ENCODE data around the gene ABI1. TPM values are rescaled to one million over a fixed set of nuclear protein-coding genes. Genes with fewer than 3 reads are reported as not detected.

ABI1 gene
- total and polyA plus RNA-seq, 3 donors from 2014 or later: 34.6 to 67.6 (median 48.0) TPM

- H3K9me3 ChIP-seq: no peaks in the 10 kb centered on the region
- H3K4me1 ChIP-seq: no peaks in the 10 kb centered on the region
- DNase-seq: no peak
- intact Hi-C loops (cut with DNase I; ENCODE audit: low total_unique reads): no loop called here
- H3K27ac ChIP-seq: no peak overlapping the region
- H3K4me3 ChIP-seq: no peak overlapping the region
- TF ChIP-seq, protein P1, sequence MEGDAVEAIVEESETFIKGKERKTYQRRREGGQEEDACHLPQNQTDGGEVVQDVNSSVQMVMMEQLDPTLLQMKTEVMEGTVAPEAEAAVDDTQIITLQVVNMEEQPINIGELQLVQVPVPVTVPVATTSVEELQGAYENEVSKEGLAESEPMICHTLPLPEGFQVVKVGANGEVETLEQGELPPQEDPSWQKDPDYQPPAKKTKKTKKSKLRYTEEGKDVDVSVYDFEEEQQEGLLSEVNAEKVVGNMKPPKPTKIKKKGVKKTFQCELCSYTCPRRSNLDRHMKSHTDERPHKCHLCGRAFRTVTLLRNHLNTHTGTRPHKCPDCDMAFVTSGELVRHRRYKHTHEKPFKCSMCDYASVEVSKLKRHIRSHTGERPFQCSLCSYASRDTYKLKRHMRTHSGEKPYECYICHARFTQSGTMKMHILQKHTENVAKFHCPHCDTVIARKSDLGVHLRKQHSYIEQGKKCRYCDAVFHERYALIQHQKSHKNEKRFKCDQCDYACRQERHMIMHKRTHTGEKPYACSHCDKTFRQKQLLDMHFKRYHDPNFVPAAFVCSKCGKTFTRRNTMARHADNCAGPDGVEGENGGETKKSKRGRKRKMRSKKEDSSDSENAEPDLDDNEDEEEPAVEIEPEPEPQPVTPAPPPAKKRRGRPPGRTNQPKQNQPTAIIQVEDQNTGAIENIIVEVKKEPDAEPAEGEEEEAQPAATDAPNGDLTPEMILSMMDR (IDR thresholded peaks at IDR 0.05): no peak
- TF ChIP-seq POLR2A (IDR thresholded peaks at IDR 0.05): no peak
- no peaks in the 10 kb centered on the region for H3K27me3 ChIP-seq
- H3K36me3 ChIP-seq (ENCODE audit: low read depth, missing control alignments): no peaks in the 10 kb centered on the region
- WGBS, 2 donors: 95 to 98% methylated on average over 4 of the region's 4 CpGs
Observed at GRCh38 chr10:26803849-26804248, 56.9 kb downstream of the ABI1 start.

DNA sequence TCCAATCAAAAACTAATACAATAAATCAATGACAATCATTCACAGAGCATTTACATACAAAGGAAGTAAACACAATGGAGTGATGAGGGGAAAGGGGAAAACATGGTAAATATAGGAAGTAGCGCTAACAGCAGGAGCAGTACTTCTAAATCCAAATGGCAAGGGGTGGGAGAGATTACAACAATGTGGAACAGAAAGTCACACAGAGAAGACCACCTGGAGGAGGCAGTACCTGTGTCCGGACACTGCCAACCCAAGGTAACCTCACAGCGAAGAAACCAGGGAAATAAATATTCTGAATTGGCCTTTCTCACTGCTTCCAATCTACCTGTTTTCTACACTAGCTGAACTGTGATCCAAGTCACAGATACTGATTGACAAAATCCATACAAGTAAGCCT, 58.2 kb downstream of the ABI1 start:
- WGBS, 2 donors: 94 to 97% methylated on average over 3 of the region's 3 CpGs
- Histone ChIP-seq H3K9me3 (no peaks in the 10 kb centered on the region), H3K27me3 (no peaks in the 10 kb centered on the region), H3K36me3 (ENCODE audit: low read depth, missing control alignments) (no peaks in the 10 kb centered on the region), H3K4me1 (no peaks in the 10 kb centered on the region), H3K4me3 (no peak overlapping the region), H3K27ac (no peak overlapping the region)
- TF ChIP-seq, protein P1 (IDR thresholded peaks at IDR 0.05): no peak
- no peak for TF ChIP-seq POLR2A (IDR thresholded peaks at IDR 0.05)
- DNase-seq: no peak
- intact Hi-C loops (cut with DNase I; ENCODE audit: low total_unique reads): no loop called here

- TF ChIP-seq POLR2A (IDR thresholded peaks at IDR 0.05): no peak
- TF ChIP-seq, protein P1 (IDR thresholded peaks at IDR 0.05): no peak
- Histone ChIP-seq H3K4me3 (no peak overlapping the region), H3K27ac (no peak overlapping the region), H3K36me3 (ENCODE audit: low read depth, missing control alignments) (no peaks in the 10 kb centered on the region), H3K27me3 (no peaks in the 10 kb centered on the region), H3K4me1 (no peaks in the 10 kb centered on the region), H3K9me3 (no peaks in the 10 kb centered on the region)
- intact Hi-C loops (cut with DNase I; ENCODE audit: low total_unique reads): no loop called here
- 88 to 93% methylated on average over 3 of the region's 3 CpGs for WGBS, 2 donors
- DNase-seq: no peak
Observed at GRCh38 chr10:26801831-26802230, 58.9 kb downstream of the ABI1 start.

DNA sequence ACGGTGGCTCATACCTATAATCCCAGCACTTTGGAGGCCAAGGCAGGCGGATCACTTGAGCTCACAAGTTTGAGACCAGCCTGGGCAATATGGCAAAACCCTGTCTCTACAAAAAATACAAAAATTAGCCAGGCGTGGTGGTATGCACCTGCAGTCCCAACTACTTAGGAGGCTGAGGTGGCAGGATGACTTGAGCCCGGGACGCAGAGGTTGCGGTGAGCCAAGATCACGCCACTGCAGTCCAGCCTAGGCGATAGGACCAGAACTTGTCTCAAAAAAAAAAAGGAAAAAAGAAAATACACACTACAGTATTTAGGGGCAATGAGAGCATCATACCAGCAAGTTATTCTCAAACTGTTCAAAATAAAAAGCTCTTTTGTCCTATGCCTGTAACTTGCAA, 59.5 kb downstream of the ABI1 start:
- no peak overlapping the region for H3K4me3 ChIP-seq
- H3K9me3 ChIP-seq: no peaks in the 10 kb centered on the region
- H3K27me3 ChIP-seq: no peaks in the 10 kb centered on the region
- 97 to 100% methylated on average over 7 to 8 of the region's 8 CpGs for WGBS, 2 donors
- DNase-seq: no peak
- no peaks in the 10 kb centered on the region for H3K36me3 ChIP-seq (ENCODE audit: low read depth, missing control alignments)
- no peak overlapping the region for H3K27ac ChIP-seq
- intact Hi-C loops (cut with DNase I; ENCODE audit: low total_unique reads): no loop called here
- H3K4me1 ChIP-seq: no peaks in the 10 kb centered on the region
- TF ChIP-seq, protein P1 (IDR thresholded peaks at IDR 0.05): no peak
- TF ChIP-seq POLR2A (IDR thresholded peaks at IDR 0.05): no peak

GRCh38 chr10:26800468-26800867, 60.3 kb downstream of the ABI1 start:
- Histone ChIP-seq H3K4me1 (no peaks in the 10 kb centered on the region), H3K9me3 (no peaks in the 10 kb centered on the region), H3K4me3 (no peak overlapping the region), H3K27me3 (no peaks in the 10 kb centered on the region), H3K27ac (no peak overlapping the region), H3K36me3 (ENCODE audit: low read depth, missing control alignments) (no peaks in the 10 kb centered on the region)
- intact Hi-C loops (cut with DNase I; ENCODE audit: low total_unique reads): no loop called here
- TF ChIP-seq, protein P1 (IDR thresholded peaks at IDR 0.05): no peak
- no peak for TF ChIP-seq POLR2A (IDR thresholded peaks at IDR 0.05)
- WGBS, 2 donors: 87 to 93% methylated on average over 7 of the region's 7 CpGs
- DNase-seq: no peak

All from testis (tissue), 3 donors.